IMR-90 (cell line): ENCODE measurements around the gene FMN2. TPM values are rescaled to one million over a fixed set of nuclear protein-coding genes. Genes with fewer than 3 reads are reported as not detected.

Experiments used
- ATAC-seq: fragments of 200-7000 bp; cut with Tn5 transposase; 2 replicates; pipeline ENCODE4 v1.9.1; 2020; ENCODE audit warnings: low read depth, mild to moderate bottlenecking, moderate library complexity
- BruUV-seq: library from RNA; stranded (reverse); fragments of 400-500 nt; replicated peaks from 2 replicates; lab custom pipeline; 2021; lab: Mats Ljungman, UMichigan
- CTCF ChIA-PET: fragments of 300-600 bp; formaldehyde crosslinking; extraction: SDS; loops from one replicate; lab custom pipeline; 2021; ENCODE audit warnings: antibody characterized with exemption; lab: Yijun Ruan, JAX
- POLR2A ChIA-PET: fragments of 300-600 bp; sonication (Branson Sonifier 250); formaldehyde crosslinking; loops from one replicate; lab custom pipeline; 2022; ENCODE audit warnings: antibody characterized with exemption; ENCODE audit not compliant: unreplicated experiment; lab: Charles Lee
- DNase-seq: peaks from one replicate; pipeline ENCODE4 v3.0.0; 2013
- H2AFZ ChIP-seq: replicated peaks from 2 replicates; pipeline ENCODE3; 2013; ENCODE audit warnings: low read length, mild to moderate bottlenecking; ENCODE audit not compliant: poor library complexity
- H2AK5ac ChIP-seq: 2 replicates; pipeline ENCODE4 v1.6.1; 2013; ENCODE audit warnings: low read depth, low read length, inconsistent platforms
- H2AK9ac ChIP-seq: replicated peaks from 2 replicates; pipeline ENCODE3; 2013; ENCODE audit warnings: mild to moderate bottlenecking, low read depth, low read length, moderate library complexity; ENCODE audit not compliant: poor library complexity
- H2BK120ac ChIP-seq: 2 replicates; pipeline ENCODE4 v1.6.1; 2013; ENCODE audit warnings: low read depth, low read length, inconsistent platforms
- H2BK15ac ChIP-seq: 3 replicates; pipeline ENCODE4 v1.6.1; 2013; ENCODE audit warnings: low read depth, low read length, inconsistent platforms
- H2BK20ac ChIP-seq: 2 replicates; pipeline ENCODE4 v1.6.1; 2013; ENCODE audit warnings: low read depth, mild to moderate bottlenecking, inconsistent platforms, low read length, moderate library complexity
- H2BK5ac ChIP-seq: 2 replicates; pipeline ENCODE4 v1.6.1; 2013; ENCODE audit warnings: mild to moderate bottlenecking, low read depth, low read length, inconsistent platforms; ENCODE audit not compliant: poor library complexity, severe bottlenecking
- H3K14ac ChIP-seq: replicated peaks from 2 replicates; pipeline ENCODE4 v1.6.1; 2013; ENCODE audit warnings: low read depth, low read length, inconsistent platforms
- H3K18ac ChIP-seq: 2 replicates; pipeline ENCODE4 v1.6.1; 2013; ENCODE audit warnings: low read depth, low read length, control low read depth
- H3K23ac ChIP-seq: 2 replicates; pipeline ENCODE4 v1.6.1; 2013; ENCODE audit warnings: low read depth, low read length, inconsistent platforms
- H3K27ac ChIP-seq: 2 replicates; pipeline ENCODE4 v1.5.1; 2013; ENCODE audit warnings: mild to moderate bottlenecking, control low read depth, low read length; ENCODE audit not compliant: insufficient read depth
- H3K27me3 ChIP-seq: 2 replicates; pipeline ENCODE4 v1.6.1; 2013; ENCODE audit warnings: low read length; ENCODE audit not compliant: control insufficient read depth, insufficient read depth
- H3K36me3 ChIP-seq: 2 replicates; pipeline ENCODE4 v1.6.1; 2013; ENCODE audit warnings: low read length, mixed read lengths; ENCODE audit not compliant: control insufficient read depth, insufficient read depth
- H3K4ac ChIP-seq: 2 replicates; pipeline ENCODE4 v1.6.1; 2013; ENCODE audit warnings: low read depth, low read length, inconsistent platforms
- H3K4me1 ChIP-seq: 2 replicates; pipeline ENCODE4 v1.6.1; 2013; ENCODE audit warnings: low read length, mixed read lengths; ENCODE audit not compliant: control insufficient read depth, insufficient read depth
- H3K4me2 ChIP-seq: 2 replicates; pipeline ENCODE4 v1.6.1; 2013; ENCODE audit warnings: low read depth, mild to moderate bottlenecking, control low read depth, low read length, moderate library complexity
- H3K4me3 ChIP-seq: 2 replicates; pipeline ENCODE4 v1.5.1; 2013; ENCODE audit warnings: low read depth, mild to moderate bottlenecking, control low read depth, low read length, moderate library complexity; ENCODE audit not compliant: insufficient read depth
- H3K56ac ChIP-seq: 2 replicates; pipeline ENCODE4 v1.6.1; 2013; ENCODE audit warnings: low read length, inconsistent platforms; ENCODE audit not compliant: insufficient read depth; ENCODE audit errors: extremely low read depth
- H3K79me1 ChIP-seq, 2 experiments: 2 replicates each; pipeline ENCODE4 v1.6.1; 2013; ENCODE audit warnings: low read length in 2 of 2, inconsistent platforms in 1 of 2, low read depth in 1 of 2
- H3K9ac ChIP-seq: 2 replicates; pipeline ENCODE4 v1.6.1; 2013; ENCODE audit warnings: low read depth, low read length, control low read depth
- H3K9me1 ChIP-seq: 2 replicates; pipeline ENCODE4 v1.6.1; 2013; ENCODE audit warnings: low read length, inconsistent platforms; ENCODE audit not compliant: insufficient read depth
- H3K9me3 ChIP-seq: 2 replicates; pipeline ENCODE4 v1.6.1; 2013; ENCODE audit warnings: low read length; ENCODE audit not compliant: control insufficient read depth, insufficient read depth
- H4K20me1 ChIP-seq: 2 replicates; pipeline ENCODE4 v1.6.1; 2013; ENCODE audit warnings: low read length, inconsistent platforms; ENCODE audit not compliant: insufficient read depth
- H4K5ac ChIP-seq: 2 replicates; pipeline ENCODE4 v1.6.1; 2013; ENCODE audit warnings: mild to moderate bottlenecking, low read depth, low read length, control low read depth
- H4K8ac ChIP-seq, 2 experiments: 2 replicates each; pipeline ENCODE4 v1.6.1; 2013; ENCODE audit warnings: low read depth in 2 of 2, low read length in 2 of 2, control low read depth in 1 of 2, inconsistent platforms in 1 of 2
- H4K91ac ChIP-seq: 2 replicates; pipeline ENCODE4 v1.6.1; 2013; ENCODE audit warnings: low read depth, low read length, inconsistent platforms; ENCODE audit not compliant: insufficient read depth
- BHLHE40 ChIP-seq: fragments of 150-350 bp; IDR thresholded peaks from 2 replicates; pipeline ENCODE4 v1.6.1; 2016; ENCODE audit warnings: mild to moderate bottlenecking, low read depth, low read length
- CEBPB ChIP-seq: IDR thresholded peaks from 2 replicates; pipeline ENCODE4 v1.6.1; 2012; ENCODE audit warnings: low read depth, low read length, improper control_type of control experiment
- CHD1 ChIP-seq: IDR thresholded peaks from 2 replicates; pipeline ENCODE4 v1.6.1; 2012; ENCODE audit warnings: low read depth, low read length, improper control_type of control experiment
- ELK1 ChIP-seq: fragments of 150-350 bp; IDR thresholded peaks from 2 replicates; pipeline ENCODE4 v1.6.1; 2016; ENCODE audit warnings: low read depth, mild to moderate bottlenecking, low read length, moderate library complexity, borderline replicate concordance
- FOS ChIP-seq: fragments of 150-350 bp; IDR thresholded peaks from 2 replicates; pipeline ENCODE4 v1.6.1; 2016; ENCODE audit warnings: low read depth, low read length
- MAFK ChIP-seq: IDR thresholded peaks from 2 replicates; pipeline ENCODE4 v1.6.1; 2012; ENCODE audit warnings: low read depth, low read length, improper control_type of control experiment
- MAZ ChIP-seq: IDR thresholded peaks from 2 replicates; pipeline ENCODE4 v1.6.1; 2012; ENCODE audit warnings: low read depth, mild to moderate bottlenecking, low read length, improper control_type of control experiment, moderate library complexity, borderline replicate concordance
- MXI1 ChIP-seq: IDR thresholded peaks from 2 replicates; pipeline ENCODE4 v1.6.1; 2012; ENCODE audit warnings: low read depth, mild to moderate bottlenecking, low read length, moderate library complexity, borderline replicate concordance
- NFE2L2 ChIP-seq: fragments of 150-350 bp; IDR thresholded peaks from 2 replicates; pipeline ENCODE4 v1.6.1; 2016; ENCODE audit warnings: low read depth, mild to moderate bottlenecking, low read length
- POLR2A ChIP-seq: IDR thresholded peaks from 2 replicates; pipeline ENCODE4 v1.6.1; 2012; ENCODE audit warnings: mild to moderate bottlenecking, low read depth, low read length
- RAD21 ChIP-seq: IDR thresholded peaks from 2 replicates; pipeline ENCODE4 v1.6.1; 2012; ENCODE audit warnings: low read length, improper control_type of control experiment
- RCOR1 ChIP-seq: IDR thresholded peaks from 2 replicates; pipeline ENCODE4 v1.6.1; 2012; ENCODE audit warnings: mild to moderate bottlenecking, low read length, improper control_type of control experiment; ENCODE audit not compliant: insufficient replicate concordance
- RFX5 ChIP-seq: IDR thresholded peaks from 2 replicates; pipeline ENCODE4 v1.8.0; 2012; ENCODE audit warnings: low read depth, mild to moderate bottlenecking, low read length, moderate library complexity
- SMC3 ChIP-seq: fragments of 150-350 bp; IDR thresholded peaks from 2 replicates; pipeline ENCODE4 v1.6.1; 2016; ENCODE audit warnings: low read depth, mild to moderate bottlenecking, antibody characterized with exemption, low read length, moderate library complexity
- USF2 ChIP-seq: fragments of 150-350 bp; IDR thresholded peaks from 2 replicates; pipeline ENCODE4 v1.6.1; 2017; ENCODE audit warnings: mild to moderate bottlenecking, antibody characterized with exemption, low read length, low read depth
- WGBS, 2 experiments: methylation state at CpG; one replicate each; pipeline versions ENCODE4 v1.1.5 to v1.1.7; 2013; ENCODE audit warnings: missing lambda C conversion rate in 2 of 2; ENCODE audit not compliant: insufficient read length in 1 of 2; ENCODE audit errors: extremely low coverage in 2 of 2; 5-methylcytosine and 5-hydroxymethylcytosine counted together
- dilution Hi-C: fragments of 300-500 bp; cut with HindIII; formaldehyde crosslinking; loops from one replicate; pipeline ENCODE4 v1.14.3; 2018; ENCODE audit warnings: low sequenced_read_pairs; ENCODE audit not compliant: unreplicated experiment
- in situ Hi-C: fragments of 300-500 bp; cut with MboI; formaldehyde crosslinking; loops from 3 replicates; pipeline ENCODE4 v1.14.3; 2019; ENCODE audit warnings: low sequenced_read_pairs, inconsistent platforms, mixed read lengths
- intact Hi-C: fragments of 100-400 bp; cut with micrococcal nuclease; formaldehyde crosslinking; loops from 2 replicates; pipeline ENCODE4 v1.10.0; 2022
- polyA plus RNA-seq, 3 experiments: library from polyadenylated mRNA; depleted of rRNA; stranded (reverse); fragments of >200 nt; gene quantifications; 2 replicates each; pipeline ENCODE4 v1.2.3, GENCODE V29; 2012; ENCODE audit warnings: low replicate concordance in 1 of 3
- total RNA-seq: library from RNA; depleted of rRNA; stranded (reverse); fragments of >200 nt; gene quantifications from 2 replicates; pipeline ENCODE4 v1.2.3, GENCODE V29; 2012
- TF ChIP-seq, protein P1 (sequence below): conservative IDR thresholded peaks from 2 replicates; pipeline ENCODE4 v1.5.1; 2012; ENCODE audit warnings: mild to moderate bottlenecking, low read depth, low read length, improper control_type of control experiment

Gene FMN2
- total and polyA plus RNA-seq, 2 of the 4 experiments (the other 2 are of a cell fraction): 29.0 to 35.8 TPM

- Histone ChIP-seq H3K4me3 (no peak overlapping the region), H3K27me3 (no peaks in the 10 kb centered on the region), H2AK5ac (peak overlapping the region; percentile 46; the same call in 1 of the 2 replicates), H3K27ac (no peak overlapping the region), H2AFZ (no peak overlapping the region), H3K23ac (peak overlapping the region; percentile 42; the same call in 1 of the 2 replicates), H2BK15ac (no peak overlapping the region; the same call in 2 of the 3 replicates), H3K36me3 (0 out of 2 replicates have a peak, but pooled peaks cover 1% of the 10 kb centered on the region), H3K9me3 (no peaks in the 10 kb centered on the region; the same call in 1 of the 2 replicates), H3K14ac (0 out of 2 replicates have a peak overlapping the region, but pooled peaks have one; percentile 23), H3K4me2 (no peak overlapping the region), H2AK9ac (no peak overlapping the region), H3K18ac (no peak overlapping the region), H3K9me1 (peaks cover 11% of the 10 kb centered on the region), H3K79me1 (peaks cover 19 to 42% of the 10 kb centered on the region in 2 experiments), H4K91ac (peak overlapping the region; percentile 49; the same call in 1 of the 2 replicates), H3K4me1 (peaks cover 16% of the 10 kb centered on the region), H2BK20ac (no peak overlapping the region), H4K20me1 (no peaks in the 10 kb centered on the region), H2BK120ac (peak overlapping the region; percentile 52), H3K9ac (no peak overlapping the region), H4K5ac (no peak overlapping the region), H2BK5ac (no peak overlapping the region), H3K56ac (no peak overlapping the region), H4K8ac (peak overlapping the region in 1 of 2 experiments; percentile 58; a peak in 1 of 4 replicates), H3K4ac (peak overlapping the region; percentile 19)
- no peak for TF ChIP-seq NFE2L2
- no peak for TF ChIP-seq MAFK
- no peak for TF ChIP-seq RCOR1
- TF ChIP-seq MXI1: no peak
- TF ChIP-seq FOS: no peak
- no peak for TF ChIP-seq RFX5
- TF ChIP-seq, protein P1, sequence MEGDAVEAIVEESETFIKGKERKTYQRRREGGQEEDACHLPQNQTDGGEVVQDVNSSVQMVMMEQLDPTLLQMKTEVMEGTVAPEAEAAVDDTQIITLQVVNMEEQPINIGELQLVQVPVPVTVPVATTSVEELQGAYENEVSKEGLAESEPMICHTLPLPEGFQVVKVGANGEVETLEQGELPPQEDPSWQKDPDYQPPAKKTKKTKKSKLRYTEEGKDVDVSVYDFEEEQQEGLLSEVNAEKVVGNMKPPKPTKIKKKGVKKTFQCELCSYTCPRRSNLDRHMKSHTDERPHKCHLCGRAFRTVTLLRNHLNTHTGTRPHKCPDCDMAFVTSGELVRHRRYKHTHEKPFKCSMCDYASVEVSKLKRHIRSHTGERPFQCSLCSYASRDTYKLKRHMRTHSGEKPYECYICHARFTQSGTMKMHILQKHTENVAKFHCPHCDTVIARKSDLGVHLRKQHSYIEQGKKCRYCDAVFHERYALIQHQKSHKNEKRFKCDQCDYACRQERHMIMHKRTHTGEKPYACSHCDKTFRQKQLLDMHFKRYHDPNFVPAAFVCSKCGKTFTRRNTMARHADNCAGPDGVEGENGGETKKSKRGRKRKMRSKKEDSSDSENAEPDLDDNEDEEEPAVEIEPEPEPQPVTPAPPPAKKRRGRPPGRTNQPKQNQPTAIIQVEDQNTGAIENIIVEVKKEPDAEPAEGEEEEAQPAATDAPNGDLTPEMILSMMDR: no peak
- TF ChIP-seq RAD21: no peak
- no peak for TF ChIP-seq MAZ
- TF ChIP-seq CHD1: no peak
- TF ChIP-seq SMC3: no peak
- TF ChIP-seq ELK1: no peak
- TF ChIP-seq BHLHE40: no peak
- no peak for TF ChIP-seq USF2
- TF ChIP-seq CEBPB: no peak
- no peak for TF ChIP-seq POLR2A
- ChIA-PET POLR2A (no interaction called here), CTCF (no interaction called here)
- intact Hi-C loops (no loop called here), dilution Hi-C loops (no loop called here), in situ Hi-C loops (no loop called here)
- no TSS peak for BruUV-seq
- ATAC-seq (no peak), DNase-seq (no peak)
- WGBS, 2 experiments: no CpG with 5 or more reads among the region's 5 CpGs
Measured at GRCh38 chr1:240304466-240304865, 212.8 kb downstream of the FMN2 start.
